Endothelial cell (in vitro differentiated cells): Measurements from ENCODE around the gene KCNAB1. TPM values are rescaled to one million over a fixed set of nuclear protein-coding genes. Genes with fewer than 3 reads are reported as not detected.

Experiments used
- DNase-seq: peaks from one replicate; pipeline ENCODE4 v3.0.0; 2021; ENCODE audit warnings: low spot score
- H3K27ac Mint-ChIP-seq: one replicate; pipeline ENCODE4 v1.8.0; 2021; ENCODE audit warnings: mixed read lengths, inconsistent platforms; ENCODE audit not compliant: unreplicated experiment
- H3K27me3 Mint-ChIP-seq: one replicate; pipeline ENCODE4 v1.8.0; 2021; ENCODE audit warnings: mild to moderate bottlenecking, moderate library complexity, mixed read lengths, inconsistent platforms; ENCODE audit not compliant: unreplicated experiment
- H3K36me3 Mint-ChIP-seq: one replicate; pipeline ENCODE4 v1.8.0; 2021; ENCODE audit warnings: mild to moderate bottlenecking, low read depth, mixed read lengths, inconsistent platforms; ENCODE audit not compliant: unreplicated experiment
- H3K4me1 Mint-ChIP-seq: one replicate; pipeline ENCODE4 v1.8.0; 2021; ENCODE audit warnings: mild to moderate bottlenecking, mixed read lengths, inconsistent platforms; ENCODE audit not compliant: unreplicated experiment
- H3K4me3 Mint-ChIP-seq: one replicate; pipeline ENCODE4 v1.8.0; 2021; ENCODE audit warnings: mild to moderate bottlenecking, mixed read lengths, inconsistent platforms; ENCODE audit not compliant: unreplicated experiment
- H3K9me3 Mint-ChIP-seq: one replicate; pipeline ENCODE4 v1.8.0; 2021; ENCODE audit warnings: mixed read lengths, inconsistent platforms; ENCODE audit not compliant: unreplicated experiment
- total RNA-seq: library from RNA; stranded (reverse); fragmentation: NEBNext Ultra II Directional; extraction: Animal tissue kit (Norgen Biotek cat#: 25700); gene quantifications from one replicate; pipeline ENCODE4 v1.2.1, GENCODE V29; 2021; ENCODE audit not compliant: unreplicated experiment
- TF ChIP-seq, protein P1 (sequence below): fragments of 200-600 bp; sonication (generic); IDR thresholded peaks from one replicate; pipeline ENCODE4 v1.5.0; 2021; ENCODE audit warnings: antibody characterized with exemption; ENCODE audit not compliant: unreplicated experiment

KCNAB1 gene
- total RNA-seq, 1 donor from 2014 or later: not detected

DNA sequence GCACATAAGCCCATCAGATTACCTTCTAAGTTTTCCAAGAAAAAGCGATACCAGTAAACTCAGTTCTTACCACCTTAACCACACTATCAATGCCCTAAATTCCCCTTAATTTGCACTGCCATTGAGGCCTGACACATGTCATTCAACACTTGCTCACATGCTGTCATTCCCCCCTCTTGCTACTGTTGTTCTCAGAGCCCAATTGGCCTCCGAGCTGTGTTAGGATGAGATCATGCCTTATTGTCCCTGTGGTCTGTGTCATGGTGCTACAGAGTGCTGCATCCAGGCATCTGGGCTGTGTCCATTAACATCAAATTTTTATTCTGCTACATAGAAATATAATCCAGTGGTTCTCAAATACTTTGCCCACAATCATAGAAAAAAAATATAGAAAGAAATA, 221.0 kb downstream of the KCNAB1 start:
- DNase-seq: no peak
- Mint-ChIP-seq H3K4me1 (peaks cover 6% of the 10 kb centered on the region), H3K27me3 (peaks cover 5% of the 10 kb centered on the region), H3K27ac (no peak overlapping the region), H3K4me3 (no peak overlapping the region), H3K36me3 (no peaks in the 10 kb centered on the region), H3K9me3 (no peaks in the 10 kb centered on the region)
- TF ChIP-seq, protein P1, sequence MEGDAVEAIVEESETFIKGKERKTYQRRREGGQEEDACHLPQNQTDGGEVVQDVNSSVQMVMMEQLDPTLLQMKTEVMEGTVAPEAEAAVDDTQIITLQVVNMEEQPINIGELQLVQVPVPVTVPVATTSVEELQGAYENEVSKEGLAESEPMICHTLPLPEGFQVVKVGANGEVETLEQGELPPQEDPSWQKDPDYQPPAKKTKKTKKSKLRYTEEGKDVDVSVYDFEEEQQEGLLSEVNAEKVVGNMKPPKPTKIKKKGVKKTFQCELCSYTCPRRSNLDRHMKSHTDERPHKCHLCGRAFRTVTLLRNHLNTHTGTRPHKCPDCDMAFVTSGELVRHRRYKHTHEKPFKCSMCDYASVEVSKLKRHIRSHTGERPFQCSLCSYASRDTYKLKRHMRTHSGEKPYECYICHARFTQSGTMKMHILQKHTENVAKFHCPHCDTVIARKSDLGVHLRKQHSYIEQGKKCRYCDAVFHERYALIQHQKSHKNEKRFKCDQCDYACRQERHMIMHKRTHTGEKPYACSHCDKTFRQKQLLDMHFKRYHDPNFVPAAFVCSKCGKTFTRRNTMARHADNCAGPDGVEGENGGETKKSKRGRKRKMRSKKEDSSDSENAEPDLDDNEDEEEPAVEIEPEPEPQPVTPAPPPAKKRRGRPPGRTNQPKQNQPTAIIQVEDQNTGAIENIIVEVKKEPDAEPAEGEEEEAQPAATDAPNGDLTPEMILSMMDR: no peak

DNA sequence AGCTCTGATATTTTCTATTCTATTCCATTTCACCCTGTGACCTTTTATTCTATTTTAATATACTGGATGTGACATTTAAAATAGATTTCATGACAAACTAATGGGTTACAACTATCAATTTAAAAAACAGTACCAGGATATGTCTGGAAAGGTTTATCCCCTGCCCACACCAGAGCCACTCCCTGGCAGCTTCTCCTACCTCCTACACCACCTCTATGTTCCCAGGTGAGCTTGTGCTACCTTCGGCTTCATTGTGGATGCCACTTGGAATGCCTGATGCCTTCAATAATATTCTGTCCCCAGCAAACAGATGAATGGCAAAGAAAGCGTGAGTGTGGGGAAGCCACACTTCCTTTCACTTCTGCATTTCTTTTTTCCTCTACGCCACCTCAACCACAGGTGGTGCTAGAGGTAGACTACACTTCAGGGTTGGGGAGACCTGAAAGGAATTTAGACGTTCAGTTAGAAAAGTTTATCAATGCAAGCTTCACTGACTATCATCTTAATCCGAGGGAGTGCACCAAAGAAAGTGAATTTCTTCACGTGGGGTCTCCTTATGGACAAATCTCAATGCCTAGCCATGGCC, 221.5 kb downstream of the KCNAB1 start:
- no peaks in the 10 kb centered on the region for H3K36me3 Mint-ChIP-seq
- peaks cover 5% of the 10 kb centered on the region for H3K27me3 Mint-ChIP-seq
- H3K4me3 Mint-ChIP-seq: no peak overlapping the region
- peaks cover 6% of the 10 kb centered on the region for H3K4me1 Mint-ChIP-seq
- no peak for DNase-seq
- no peak overlapping the region for H3K27ac Mint-ChIP-seq
- H3K9me3 Mint-ChIP-seq: no peaks in the 10 kb centered on the region
- TF ChIP-seq, protein P1: no peak

DNA sequence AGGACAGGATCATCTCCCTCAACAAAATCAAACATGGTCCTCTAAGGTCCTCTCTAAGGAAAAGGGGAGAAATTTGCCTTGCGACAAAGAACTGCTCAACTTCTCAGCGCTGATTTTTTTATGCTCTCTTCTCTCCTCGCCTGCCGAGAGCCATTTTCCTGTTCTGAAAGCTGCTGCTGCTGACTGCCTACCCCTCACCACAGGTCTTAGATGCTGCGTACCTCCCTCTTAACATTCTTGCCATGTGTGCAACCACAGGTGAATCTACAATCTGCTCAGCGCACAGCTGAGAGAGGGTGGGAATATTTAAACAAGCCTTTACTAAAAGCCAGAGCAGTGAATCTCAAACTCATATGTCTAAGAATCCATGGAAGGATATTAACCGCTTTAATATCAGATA, 223.8 kb downstream of the KCNAB1 start:
- H3K4me1 Mint-ChIP-seq: peaks cover 10% of the 10 kb centered on the region
- TF ChIP-seq, protein P1: no peak

DNA sequence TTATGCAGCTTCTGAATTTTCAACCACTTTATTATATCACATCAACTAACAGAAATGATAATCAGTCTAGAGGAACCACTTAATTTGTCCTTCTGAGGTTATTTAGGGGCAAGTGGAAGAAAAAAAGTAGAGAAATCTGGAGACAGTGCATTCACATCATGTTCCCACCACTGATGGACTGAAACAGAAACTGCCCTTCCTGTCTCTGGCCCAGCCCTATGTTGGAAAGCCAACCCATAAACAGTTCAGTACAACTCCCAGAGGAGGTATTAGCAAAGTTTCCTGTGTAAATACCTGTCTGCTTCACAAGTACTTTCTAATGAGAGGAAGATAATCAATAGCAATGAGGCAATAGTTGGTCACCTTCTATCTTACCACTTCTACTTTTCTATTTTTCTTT, 228.7 kb downstream of the KCNAB1 start:
- TF ChIP-seq, protein P1: no peak

More for the DNA sequence above, 223.8 kb downstream of the KCNAB1 start:
- H3K27ac Mint-ChIP-seq: no peak overlapping the region
- DNase-seq: no peak
- no peaks in the 10 kb centered on the region for H3K36me3 Mint-ChIP-seq
- H3K27me3 Mint-ChIP-seq: peaks cover 2% of the 10 kb centered on the region
- no peaks in the 10 kb centered on the region for H3K9me3 Mint-ChIP-seq
- no peak overlapping the region for H3K4me3 Mint-ChIP-seq

DNA sequence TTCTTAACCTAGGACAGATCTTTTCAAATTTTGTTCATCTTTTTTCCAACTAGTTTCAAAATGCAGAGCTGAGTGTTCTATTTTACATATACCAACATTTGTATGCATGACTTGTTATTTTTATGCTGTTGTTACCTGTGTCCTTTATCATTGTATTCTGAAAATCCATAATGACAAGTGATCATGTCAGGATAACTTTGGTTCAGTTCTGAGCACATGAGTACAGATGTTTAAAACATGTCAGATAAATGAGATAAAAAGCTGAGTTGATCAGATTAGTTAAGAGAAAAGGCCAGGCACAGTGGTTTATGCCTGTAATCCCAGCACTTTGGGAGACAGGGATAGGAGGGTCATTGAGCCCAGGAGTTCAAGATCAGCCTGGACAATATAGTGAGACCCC, 229.6 kb downstream of the KCNAB1 start:
- H3K36me3 Mint-ChIP-seq: no peaks in the 10 kb centered on the region
- no peaks in the 10 kb centered on the region for H3K9me3 Mint-ChIP-seq
- peaks cover 6% of the 10 kb centered on the region for H3K4me1 Mint-ChIP-seq
- H3K27me3 Mint-ChIP-seq: peaks cover 1% of the 10 kb centered on the region
- H3K27ac Mint-ChIP-seq: no peak overlapping the region
- no peak for DNase-seq
- TF ChIP-seq, protein P1: no peak
- no peak overlapping the region for H3K4me3 Mint-ChIP-seq

More for the DNA sequence above, 228.7 kb downstream of the KCNAB1 start:
- Mint-ChIP-seq H3K27ac (no peak overlapping the region), H3K36me3 (no peaks in the 10 kb centered on the region), H3K4me3 (no peak overlapping the region), H3K27me3 (peaks cover 1% of the 10 kb centered on the region), H3K9me3 (no peaks in the 10 kb centered on the region), H3K4me1 (peaks cover 9% of the 10 kb centered on the region)
- DNase-seq: no peak
